HG03060 (cell line): Measurements from ENCODE around the gene ERGIC1.
A peak's percentile ranks its signal among the peaks of the same experiment; 100 is the strongest.

Source experiments
- ATAC-seq: cut with Tn5 transposase; IDR thresholded peaks from one replicate; pipeline ENCODE4 v1.9.1; 2021; ENCODE audit warnings: low read depth, moderate number of reproducible peaks; ENCODE audit not compliant: unreplicated experiment

Gene ERGIC1

GRCh38 chr5:172958331-172959046 is 124.4 kb downstream of the ERGIC1 start:
- no peak for ATAC-seq

- ATAC-seq: no peak
Observed at GRCh38 chr5:172959824-172960799, 126.1 kb downstream of the ERGIC1 start.

GRCh38 chr5:172969921-172970320 is 135.9 kb downstream of the ERGIC1 start:
- ATAC-seq: no peak

DNA sequence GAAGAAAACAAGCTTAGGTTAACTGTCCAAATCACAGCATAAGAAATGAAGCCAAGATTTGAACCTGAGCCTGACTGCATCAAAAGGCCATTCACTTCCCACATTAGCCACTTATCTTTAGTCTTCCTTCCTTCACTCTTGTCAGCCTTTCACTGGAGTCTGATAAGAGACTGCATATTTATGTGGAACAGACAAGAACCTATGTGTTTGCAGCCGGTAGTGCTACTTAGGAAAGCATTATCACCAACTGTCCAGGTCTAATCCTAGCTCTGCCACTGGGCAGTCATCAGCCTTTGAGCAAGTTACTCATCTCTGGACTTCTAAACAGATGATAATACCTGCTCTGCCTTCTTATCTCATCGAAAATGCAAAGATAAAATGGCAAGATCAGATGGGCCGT is 137.4 kb downstream of the ERGIC1 start:
- no peak for ATAC-seq

- ATAC-seq: no peak
Observed at GRCh38 chr5:172972552-172972951, 138.5 kb downstream of the ERGIC1 start.

DNA sequence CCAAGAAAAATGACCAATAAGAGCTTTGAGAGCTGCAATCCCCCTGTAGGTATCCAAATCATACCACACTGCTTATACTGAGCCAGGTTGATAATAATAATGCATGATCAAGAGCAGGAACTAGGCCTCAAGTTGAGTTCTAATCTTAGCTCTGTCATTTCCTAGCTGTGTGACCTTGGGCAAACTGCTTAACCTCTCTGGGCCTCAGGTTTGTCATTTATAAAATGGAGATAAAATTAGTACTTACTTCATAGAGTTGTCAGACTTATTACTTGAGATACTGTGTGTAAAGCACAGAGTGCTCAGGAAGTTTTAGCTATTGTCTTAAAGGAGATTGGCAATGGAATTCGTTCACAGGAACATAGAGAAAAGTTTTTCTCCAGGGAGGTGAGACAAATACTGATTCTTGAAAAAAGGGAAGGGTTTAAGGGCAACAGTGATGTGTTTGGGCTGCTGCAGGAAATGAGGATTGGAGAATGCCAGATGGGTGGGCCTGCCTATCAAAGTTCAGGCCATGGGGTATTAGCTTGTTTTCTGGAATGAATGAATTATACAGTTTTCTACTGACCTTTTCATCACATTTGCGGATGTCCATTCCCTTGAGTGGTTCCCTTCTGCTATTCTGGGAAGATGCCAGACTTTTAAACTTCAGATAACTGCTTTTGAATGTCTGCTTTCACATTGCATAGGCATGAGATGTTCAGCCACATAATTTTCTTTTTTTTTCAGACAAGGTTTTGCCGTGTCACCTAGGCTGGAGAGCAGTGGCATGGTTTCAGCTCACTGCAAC is 139.3 kb downstream of the ERGIC1 start:
- no peak for ATAC-seq

- ATAC-seq: no peak
Observed at GRCh38 chr5:172973931-172974330, 139.9 kb downstream of the ERGIC1 start.

DNA sequence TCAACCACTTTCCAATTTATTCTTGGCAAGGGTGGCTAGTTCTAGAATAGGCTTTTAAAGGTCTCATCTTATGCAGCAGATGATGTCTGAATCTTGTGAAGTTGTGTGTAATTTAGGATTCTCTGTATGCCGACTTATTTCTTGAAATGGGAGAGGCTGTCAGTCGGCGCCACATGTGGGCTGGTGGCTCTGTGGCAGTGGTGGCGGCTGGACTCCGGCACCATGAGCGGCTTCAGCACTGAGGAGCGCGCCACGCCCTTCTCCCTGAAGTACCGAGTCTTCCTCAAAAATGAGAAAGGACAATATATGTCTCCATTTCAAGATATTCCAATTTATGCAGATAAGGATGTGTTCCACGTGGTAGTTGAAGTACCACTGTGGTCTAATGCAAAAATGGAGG is 141.2 kb downstream of the ERGIC1 start:
- ATAC-seq: no peak

GRCh38 chr5:172979778-172980177 is 145.7 kb downstream of the ERGIC1 start:
- no peak for ATAC-seq

DNA sequence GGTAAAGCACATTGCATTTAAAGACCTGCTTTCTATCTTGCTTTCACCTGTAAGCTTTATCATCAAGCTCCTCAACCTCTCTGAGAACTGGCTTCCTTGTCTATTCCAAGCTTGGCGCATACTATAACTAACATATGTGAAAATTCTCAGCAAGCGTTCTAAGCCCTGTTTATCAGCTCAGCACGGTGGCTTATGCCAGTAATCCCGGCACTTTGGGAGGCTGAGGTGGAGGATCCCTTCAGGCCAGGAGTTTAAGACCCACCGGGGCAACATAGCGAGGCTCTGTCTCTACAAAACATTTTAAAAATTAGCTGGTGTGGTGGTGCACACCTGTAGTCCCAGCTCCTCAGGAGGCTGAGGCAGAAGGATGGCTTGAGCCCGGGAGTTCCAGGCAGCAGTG is 147.9 kb downstream of the ERGIC1 start:
- no peak for ATAC-seq

DNA sequence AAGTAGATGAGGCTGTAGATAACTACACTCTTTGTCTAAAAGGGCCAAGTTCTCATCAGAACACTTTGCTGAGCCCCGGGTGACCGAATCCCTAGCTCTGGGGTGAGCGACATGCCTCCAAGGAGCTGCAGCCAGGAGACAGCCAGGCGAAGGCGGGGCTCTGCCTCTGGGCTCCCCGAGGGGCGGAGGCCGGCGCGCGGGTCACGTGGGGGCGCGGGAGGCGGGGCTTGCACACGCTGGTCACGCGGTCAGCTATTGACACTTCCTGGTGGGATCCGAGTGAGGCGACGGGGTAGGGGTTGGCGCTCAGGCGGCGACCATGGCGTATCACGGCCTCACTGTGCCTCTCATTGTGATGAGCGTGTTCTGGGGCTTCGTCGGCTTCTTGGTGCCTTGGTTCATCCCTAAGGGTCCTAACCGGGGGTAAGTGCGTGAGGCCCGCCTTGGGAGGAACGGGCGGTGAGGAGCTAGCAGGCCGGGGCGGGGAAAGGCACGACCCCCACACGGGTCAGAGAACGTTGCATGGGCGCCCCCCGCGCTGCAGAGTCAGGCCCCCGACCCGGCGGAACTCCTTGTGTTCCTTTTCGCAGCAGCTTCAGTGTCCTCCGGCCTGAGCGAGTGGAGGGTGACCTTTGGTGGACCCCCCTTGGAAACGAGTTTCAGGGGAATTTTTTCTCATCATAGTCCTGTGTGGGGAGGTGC is 149.6 kb downstream of the ERGIC1 start, which contains the start of gene ATP6V0E1:
Gene ATP6V0E1 (plus strand): TSS at position 230 of the 702 bp plus-strand sequence. CDS start 90 bp downstream, at position 320.
- ATAC-seq: peak; percentile 64

DNA sequence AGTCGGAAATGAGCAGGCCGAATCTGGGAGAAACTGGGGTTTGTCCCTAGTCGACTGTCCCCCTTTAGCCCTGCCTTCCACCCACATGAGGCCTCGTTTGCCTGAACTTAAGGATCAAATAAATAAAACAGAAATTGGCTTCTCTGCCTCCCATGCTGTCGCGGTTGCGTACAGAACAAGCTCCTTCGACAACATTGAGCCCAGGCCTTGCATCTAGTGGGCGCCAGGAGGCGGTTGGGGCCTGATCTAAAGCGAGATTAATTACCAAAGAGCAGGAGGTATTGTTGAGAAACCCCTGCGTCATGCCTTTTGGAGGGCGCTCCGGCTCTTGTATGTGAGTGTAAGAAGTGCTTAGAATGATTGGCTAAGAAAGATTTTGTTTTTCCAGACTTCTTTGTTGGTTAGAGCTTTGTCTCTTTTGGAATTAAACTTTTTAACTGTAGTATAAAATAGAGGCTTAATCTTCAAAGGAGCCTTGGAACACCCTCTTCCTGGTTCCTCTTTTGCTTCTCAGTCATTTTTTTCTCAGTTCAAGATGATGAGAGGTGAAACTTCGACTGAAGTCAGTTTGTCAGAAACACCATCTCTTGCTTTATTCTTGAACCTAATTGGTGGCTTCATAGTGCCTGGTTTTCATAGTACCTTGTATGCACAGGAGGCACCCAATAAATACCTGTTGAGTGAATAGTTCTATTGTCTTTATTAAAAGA is 150.3 kb downstream of the ERGIC1 start:
- ATAC-seq: peak; percentile 50

DNA sequence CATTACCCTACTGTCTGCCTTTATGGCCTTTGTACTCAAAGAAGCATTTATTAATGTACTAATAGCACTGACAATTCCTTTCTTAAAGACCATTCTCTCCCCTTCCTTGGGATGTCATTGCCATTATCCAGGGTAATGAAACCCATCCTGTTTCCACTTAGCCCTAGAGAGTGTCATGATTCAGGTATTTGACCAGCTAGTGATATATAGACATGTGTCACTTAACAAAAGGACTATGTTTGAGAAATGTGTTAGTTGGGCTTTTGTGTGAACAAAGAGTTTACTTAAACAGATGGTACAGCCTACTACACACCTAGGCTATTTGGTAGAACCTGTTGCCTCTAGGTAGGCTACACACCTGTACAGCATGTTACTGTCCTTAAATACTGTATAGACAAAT is 151.5 kb downstream of the ERGIC1 start:
- no peak for ATAC-seq

DNA sequence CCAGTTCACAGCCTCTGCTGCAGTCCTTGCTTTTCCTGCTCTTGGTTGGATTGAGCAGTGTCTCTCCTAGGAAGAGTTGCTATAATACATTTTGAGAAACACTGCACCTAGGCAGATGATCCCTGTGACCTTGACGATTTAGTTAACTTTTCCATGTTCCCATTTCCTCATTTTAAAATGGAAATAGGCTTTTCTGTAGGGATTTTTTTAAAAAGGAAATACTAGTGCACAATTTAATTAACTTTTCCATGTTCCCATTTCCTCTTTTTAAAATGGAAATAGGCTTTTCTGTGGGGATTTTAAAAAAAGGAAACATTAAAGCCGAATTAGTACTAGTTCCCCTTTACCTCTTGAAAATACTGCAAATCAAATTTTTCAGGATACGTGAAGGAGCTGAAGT is 154.2 kb downstream of the ERGIC1 start:
- ATAC-seq: no peak

- no peak for ATAC-seq
Observed at GRCh38 chr5:172990776-172991175, 156.7 kb downstream of the ERGIC1 start.

DNA sequence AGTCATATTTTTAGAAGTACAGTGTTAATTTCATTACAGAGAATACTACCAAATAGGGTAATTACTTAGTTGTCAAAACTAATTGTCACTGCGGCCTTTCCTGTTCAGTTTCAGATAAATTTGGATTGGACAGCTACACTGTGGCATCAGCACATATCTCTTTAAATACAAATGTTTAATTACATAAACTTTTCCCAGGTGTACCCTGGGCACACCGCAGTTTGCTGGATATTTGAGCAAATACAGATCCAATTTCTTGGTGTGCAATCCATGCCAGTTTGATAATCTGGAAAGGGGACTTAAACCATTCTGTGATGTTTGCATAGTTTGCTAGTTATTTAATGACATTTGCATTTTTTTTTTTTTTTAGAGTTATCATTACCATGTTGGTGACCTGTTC is 160.4 kb downstream of the ERGIC1 start:
- no peak for ATAC-seq

GRCh38 chr5:172999372-172999973 is 165.4 kb downstream of the ERGIC1 start:
- no peak for ATAC-seq

GRCh38 chr5:172999974-173000373 is 165.9 kb downstream of the ERGIC1 start:
- no peak for ATAC-seq

- ATAC-seq: no peak
Observed at GRCh38 chr5:173001229-173001841, 167.3 kb downstream of the ERGIC1 start.
